HCT116 (cell line): Measurements from ENCODE around the gene MRPS7. TPM values are rescaled to one million over a fixed set of nuclear protein-coding genes. Genes with fewer than 3 reads are reported as not detected.

Experiments used
- ATAC-seq: fragments of 200-7000 bp; cut with Tn5 transposase; 2 replicates; pipeline ENCODE4 v1.9.1; 2020; ENCODE audit warnings: mild to moderate bottlenecking, moderate library complexity
- BruUV-seq: library from RNA; stranded (reverse); fragments of 400-500 nt; replicated peaks from 2 replicates; lab custom pipeline; 2021; lab: Mats Ljungman, UMichigan
- CTCF ChIA-PET: fragments of 300-600 bp; sonication (Branson Sonifier 250); formaldehyde crosslinking; loops from one replicate; lab custom pipeline; 2021; ENCODE audit warnings: antibody characterized with exemption; lab: Charles Lee
- POLR2A ChIA-PET: fragments of 300-600, 350-600 bp; sonication (Branson Sonifier 250); formaldehyde crosslinking; loops from one replicate; lab custom pipeline; 2021; ENCODE audit warnings: antibody characterized with exemption; lab: Charles Lee
- RAD21 ChIA-PET, 2 experiments: fragments of 300-600 bp; sonication (Branson Sonifier 250); formaldehyde crosslinking; loops; one replicate each; lab custom pipeline; 2023; ENCODE audit warnings: low total read pairs in 2 of 2; ENCODE audit not compliant: uncharacterized antibody in 2 of 2, unreplicated experiment in 2 of 2, low non-redundant PET in 1 of 2; lab: Charles Lee
- DNase-seq: peaks from one replicate; pipeline ENCODE4 v3.0.0-alpha.2; 2010; ENCODE audit warnings: low read depth, low spot score
- H2AFZ ChIP-seq: fragments of 200-600 bp; shearing (Covaris generic), sonication (generic); 2 replicates; pipeline ENCODE4 v1.6.1; 2017; ENCODE audit warnings: low read depth, mixed run types, mixed read lengths, antibody characterized with exemption, low read length; ENCODE audit not compliant: poor library complexity, severe bottlenecking
- H3K27ac ChIP-seq: 2 replicates; pipeline ENCODE4 v1.5.1; 2012; ENCODE audit warnings: low read depth, low read length
- H3K27me3 ChIP-seq: fragments of 200-600 bp; sonication (generic); 2 replicates; pipeline ENCODE4 v1.6.1; 2016; ENCODE audit warnings: mixed run types, low read length, mixed read lengths; ENCODE audit not compliant: insufficient read depth
- H3K36me3 ChIP-seq, 2 experiments: fragments of 200-500 bp in 1 of 2; fragments of 200-600 bp in 1 of 2; sonication (Bioruptor generic) in 1 of 2; sonication (generic) in 1 of 2; 2 replicates each; pipeline versions ENCODE4 v1.5.1 to v1.6.1; 2014 to 2016; ENCODE audit warnings: low read length in 2 of 2, inconsistent platforms in 1 of 2, mixed read lengths in 1 of 2, mixed run types in 1 of 2; ENCODE audit not compliant: insufficient read depth in 2 of 2, control insufficient read depth in 1 of 2
- H3K4me1 ChIP-seq, 2 experiments: fragments of 200-600 bp in 1 of 2; sonication (generic) in 1 of 2; 2 replicates each; pipeline versions ENCODE4 v1.5.1 to v1.6.1; 2012 to 2017; ENCODE audit warnings: low read length in 2 of 2, inconsistent platforms in 1 of 2, mild to moderate bottlenecking in 1 of 2, mixed read lengths in 1 of 2, mixed run types in 1 of 2, moderate library complexity in 1 of 2; ENCODE audit not compliant: insufficient read depth in 2 of 2, control insufficient read depth in 1 of 2
- H3K4me2 ChIP-seq: fragments of 200-600 bp; sonication (generic); 2 replicates; pipeline ENCODE4 v1.6.1; 2017; ENCODE audit warnings: mixed run types, low read length, mixed read lengths
- H3K4me3 ChIP-seq, 2 experiments: fragments of 200-600 bp in 1 of 2; sonication (generic) in 1 of 2; replicated peaks in 1 of 2; 2 replicates each; pipeline ENCODE4 v1.5.1; 2011 to 2016; ENCODE audit warnings: low read length in 2 of 2, control low read depth in 1 of 2, low read depth in 1 of 2, mild to moderate bottlenecking in 1 of 2, mixed read lengths in 1 of 2, mixed run types in 1 of 2
- H3K79me2 ChIP-seq: fragments of 200-600 bp; sonication (generic); 2 replicates; pipeline ENCODE4 v1.6.1; 2017; ENCODE audit warnings: mild to moderate bottlenecking, mixed run types, low read length, moderate library complexity, mixed read lengths; ENCODE audit not compliant: insufficient read depth
- H3K9ac ChIP-seq: fragments of 200-600 bp; sonication (generic); 2 replicates; pipeline ENCODE4 v1.6.1; 2016; ENCODE audit warnings: low read length, mixed read lengths
- H3K9me2 ChIP-seq: fragments of 200-600 bp; sonication (generic), shearing (Covaris generic); 2 replicates; pipeline ENCODE4 v1.6.1; 2017; ENCODE audit warnings: mixed run types, mild to moderate bottlenecking, moderate library complexity; ENCODE audit not compliant: insufficient read depth
- H3K9me3 ChIP-seq, 2 experiments: fragments of 200-500 bp in 1 of 2; fragments of 200-600 bp in 1 of 2; sonication (Bioruptor generic) in 1 of 2; sonication (generic) in 1 of 2; 2 replicates each; pipeline ENCODE4 v1.6.1; 2014 to 2017; ENCODE audit warnings: low read length in 2 of 2, mixed read lengths in 2 of 2, inconsistent platforms in 1 of 2, low read depth in 1 of 2, mild to moderate bottlenecking in 1 of 2, mixed run types in 1 of 2, moderate library complexity in 1 of 2; ENCODE audit not compliant: control insufficient read depth in 1 of 2, insufficient read depth in 1 of 2
- H4K20me1 ChIP-seq: fragments of 200-600 bp; sonication (generic), shearing (Covaris generic); 2 replicates; pipeline ENCODE4 v1.6.1; 2017; ENCODE audit warnings: mixed run types, mild to moderate bottlenecking, moderate library complexity; ENCODE audit not compliant: insufficient read depth
- EGR1 ChIP-seq: IDR thresholded peaks from 2 replicates; pipeline ENCODE4 v1.6.1; 2012; ENCODE audit warnings: low read depth
- EZH2 ChIP-seq: fragments of 200-600 bp; sonication (generic); IDR thresholded peaks from 2 replicates; pipeline ENCODE4 v1.6.1; 2017; ENCODE audit warnings: antibody characterized with exemption, mixed run types
- FOSL1 ChIP-seq: IDR thresholded peaks from 2 replicates; pipeline ENCODE4 v1.6.1; 2012; ENCODE audit warnings: low read depth
- MAX ChIP-seq: IDR thresholded peaks from 2 replicates; pipeline ENCODE4 v1.6.1; 2012
- POLR2A ChIP-seq: IDR thresholded peaks from 2 replicates; pipeline ENCODE4 v1.7.0; 2011; ENCODE audit warnings: borderline replicate concordance; ENCODE audit not compliant: insufficient read depth, insufficient read length; ENCODE audit errors: extremely low read depth
- SIN3A ChIP-seq: IDR thresholded peaks from 2 replicates; pipeline ENCODE4 v1.6.1; 2012; ENCODE audit warnings: low read depth
- SRF ChIP-seq: IDR thresholded peaks from 2 replicates; pipeline ENCODE4 v1.6.1; 2012; ENCODE audit warnings: low read depth
- YY1 ChIP-seq: IDR thresholded peaks from 2 replicates; pipeline ENCODE4 v1.6.1; 2011; ENCODE audit warnings: low read length, low read depth, moderate library complexity, mild to moderate bottlenecking; ENCODE audit not compliant: insufficient replicate concordance; ENCODE audit errors: extremely low read depth
- ZBTB33 ChIP-seq: IDR thresholded peaks from 2 replicates; pipeline ENCODE4 v1.6.1; 2011; ENCODE audit warnings: mild to moderate bottlenecking, low read length, moderate library complexity; ENCODE audit not compliant: insufficient replicate concordance; ENCODE audit errors: extremely low read depth
- ZNF274 ChIP-seq: fragments of 200-500 bp; sonication (Bioruptor generic); IDR thresholded peaks from 2 replicates; pipeline ENCODE4 v1.6.1; 2014; ENCODE audit warnings: mild to moderate bottlenecking, low read depth, low read length, inconsistent platforms
- intact Hi-C: fragments of 100-400 bp; cut with micrococcal nuclease; formaldehyde crosslinking; loops from 2 replicates; pipeline ENCODE4 v1.10.0; 2022
- total RNA-seq: library from RNA; stranded (reverse); gene quantifications from one replicate; pipeline ENCODE4 v1.2.1, GENCODE V29; 2021; ENCODE audit not compliant: unreplicated experiment

MRPS7 gene
- total RNA-seq, 1 experiment from 2014 or later, result 104 TPM

GRCh38 chr17:75242461-75243042 lies 19.1 kb upstream of the MRPS7 start:
- no peaks in the 10 kb centered on the region for H3K27me3 ChIP-seq
- peaks cover 6% of the 10 kb centered on the region; the same call in 1 of the 2 replicates for H4K20me1 ChIP-seq
- H3K9me3 ChIP-seq, result no peaks in the 10 kb centered on the region
- intact Hi-C loops, result no loop called here
- H3K36me3 ChIP-seq, result peaks cover 55 to 78% of the 10 kb centered on the region in 2 experiments
- ChIA-PET CTCF (no interaction called here), RAD21 (no interaction called here), POLR2A (no interaction called here)
- H3K27ac ChIP-seq, result no peak overlapping the region; the same call in 1 of the 2 replicates
- H3K4me2 ChIP-seq, result no peak overlapping the region
- H3K79me2 ChIP-seq, result peaks cover 10% of the 10 kb centered on the region
- peaks cover 0 to 11% of the 10 kb centered on the region in 2 experiments; a peak in 2 of 4 replicates for H3K4me1 ChIP-seq
- TF ChIP-seq SIN3A, result no peak
- TF ChIP-seq ZNF274, result no peak
- no peak for TF ChIP-seq MAX
- no peak for TF ChIP-seq EGR1
- no peak for TF ChIP-seq EZH2
- no peak for TF ChIP-seq YY1
- TF ChIP-seq SRF, result no peak
- TF ChIP-seq ZBTB33, result no peak
- TF ChIP-seq FOSL1, result no peak
- TF ChIP-seq POLR2A, result no peak
- DNase-seq (no peak), ATAC-seq (no peak)
- H2AFZ ChIP-seq, result no peak overlapping the region
- BruUV-seq, result no TSS peak
- no peak overlapping the region for H3K9ac ChIP-seq
- H3K4me3 ChIP-seq, result no peak overlapping the region
- H3K9me2 ChIP-seq, result no peaks in the 10 kb centered on the region
